Stomach (tissue), 9 donors: ENCODE data around the gene CCDC184. TPM values are rescaled to one million over a fixed set of nuclear protein-coding genes. Genes with fewer than 3 reads are reported as not detected.

Experiments
- DNase-seq, 2 donors: peaks; one replicate each; pipeline versions ENCODE4 v3.0.0 to v3.0.0-alpha.2; 2013 to 2019
- H3K27ac ChIP-seq, 5 donors: fragments of 200-600 bp in 4 of 5; sonication (generic) in 4 of 5; one replicate each; pipeline ENCODE4 v1.5.1; 2013 to 2019; ENCODE audit warnings: mild to moderate bottlenecking in 1 of 5, moderate library complexity in 1 of 5
- H3K27me3 ChIP-seq, 3 donors: fragments of 200-600 bp; sonication (generic); one replicate each; pipeline ENCODE4 v1.5.1; 2017 to 2019; ENCODE audit warnings: mixed run types in 1 of 3
- H3K36me3 ChIP-seq, 4 donors: fragments of 200-600 bp; sonication (generic); 1 replicate in 3 of 4; 2 replicates in 1 of 4; pipeline ENCODE4 v1.5.1; 2016 to 2019
- H3K4me1 ChIP-seq, 4 donors: fragments of 200-600 bp; sonication (generic); one replicate each; pipeline ENCODE4 v1.5.1; 2016 to 2019
- H3K4me3 ChIP-seq, 4 donors: fragments of 200-600 bp; sonication (generic) in 3 of 4; one replicate each; pipeline ENCODE4 v1.5.1; 2016 to 2019; ENCODE audit warnings: mild to moderate bottlenecking in 1 of 4
- H3K9me3 ChIP-seq, 4 donors: fragments of 200-600 bp; sonication (generic); one replicate each; pipeline ENCODE4 v1.5.1; 2016 to 2019
- CTCF ChIP-seq, 7 experiments: fragments of 450-650 bp in 4 of 7; fragments of 200-600 bp in 3 of 7; sonication (generic) in 3 of 7; IDR thresholded peaks; one replicate each; pipeline ENCODE4 v1.5.1; 2016 to 2019; ENCODE audit warnings: antibody characterized with exemption in 7 of 7, control low read depth in 2 of 7, mild to moderate bottlenecking in 1 of 7
- EP300 ChIP-seq: sonication (generic); formaldehyde crosslinking; IDR thresholded peaks from one replicate; pipeline ENCODE4 v1.6.1; 2017; ENCODE audit warnings: antibody characterized with exemption
- POLR2A ChIP-seq, 4 donors: fragments of 450-650 bp; IDR thresholded peaks; one replicate each; pipeline ENCODE4 v1.6.1; 2016; ENCODE audit warnings: antibody characterized with exemption in 4 of 4, control low read depth in 2 of 4, mild to moderate bottlenecking in 1 of 4, moderate library complexity in 1 of 4
- POLR2AphosphoS5 ChIP-seq, 3 donors: sonication (generic); formaldehyde crosslinking; IDR thresholded peaks; one replicate each; pipeline ENCODE4 v1.6.1; 2016; ENCODE audit warnings: antibody characterized with exemption in 3 of 3
- WGBS, 5 donors: extraction: QIAGEN DNeasy Blood & Tissue Kit in 3 of 5; methylation state at CpG; one replicate each; pipeline versions ENCODE4 v1.1.5 to v1.1.7; 2013 to 2018; 5-methylcytosine and 5-hydroxymethylcytosine counted together
- intact Hi-C: fragments of 100-400 bp; cut with DNase I; formaldehyde crosslinking; loops from one replicate; pipeline ENCODE4 v1.15.1; 2023; ENCODE audit warnings: low total_unique reads
- polyA plus RNA-seq, 3 donors: library from polyadenylated mRNA; stranded (reverse); fragments of 200-250 nt; gene quantifications; one replicate each; pipeline ENCODE4 v1.2.3, GENCODE V29; 2013
- total RNA-seq, 5 donors: library from RNA; depleted of rRNA; stranded (reverse); fragments of >200 nt; gene quantifications; one replicate each; pipeline versions ENCODE4 v1.1.0 to v1.2.3, GENCODE V29; 2014 to 2016
- donor health status: healthy with polysubstance abuse.
- donor health status: Bipolar disorder and iron deficiency.
- donor health status: healthy.

CCDC184 gene
- total and polyA plus RNA-seq, 8 donors, result 0.29 to 4.7 (median 0.99) TPM; not detected in 2

- Histone ChIP-seq H3K27ac (no peak overlapping the region), H3K36me3 (no peaks in the 10 kb centered on the region), H3K9me3 (no peaks in the 10 kb centered on the region), H3K4me3 (no peak overlapping the region), H3K27me3 (peaks cover 0 to 24% (median 0%) of the 10 kb centered on the region in 3 donors), H3K4me1 (peaks cover 0 to under 1% (median 0%) of the 10 kb centered on the region in 4 donors)
- no peak for DNase-seq
- intact Hi-C loops, result loop anchor here (10.0 kb wide), 2 partner anchors 58 to 218 kb away; partner anchors contain the start of gene SENP1
- 48 to 74% (median 60%) methylated on average over 5 of the region's 5 CpGs for WGBS, 5 donors
- TF ChIP-seq POLR2A (IDR thresholded peaks at IDR 0.05), result no peak
- no peak for TF ChIP-seq POLR2AphosphoS5 (IDR thresholded peaks at IDR 0.05)
- TF ChIP-seq EP300, result no peak
- TF ChIP-seq CTCF (IDR thresholded peaks at IDR 0.05), result no peak
Measured at GRCh38 chr12:48163150-48163747, 20.2 kb upstream of the CCDC184 start.

- Histone ChIP-seq H3K4me3 (no peak overlapping the region), H3K27me3 (peaks cover 0 to 24% (median 0%) of the 10 kb centered on the region in 3 donors), H3K4me1 (no peaks in the 10 kb centered on the region), H3K9me3 (no peaks in the 10 kb centered on the region), H3K27ac (no peak overlapping the region), H3K36me3 (no peaks in the 10 kb centered on the region)
- 72 to 91% (median 83%) methylated on average over 2 of the region's 2 CpGs for WGBS, 5 donors
- intact Hi-C loops, result loop anchor here (10.0 kb wide), 2 partner anchors 60 to 220 kb away; partner anchors contain the start of gene SENP1
- no peak for DNase-seq
- TF ChIP-seq CTCF (IDR thresholded peaks at IDR 0.05), result no peak
- TF ChIP-seq POLR2A (IDR thresholded peaks at IDR 0.05), result no peak
- TF ChIP-seq EP300, result no peak
- no peak for TF ChIP-seq POLR2AphosphoS5 (IDR thresholded peaks at IDR 0.05)
Measured at GRCh38 chr12:48164451-48164850, 19.0 kb upstream of the CCDC184 start.

- TF ChIP-seq CTCF (IDR thresholded peaks at IDR 0.05) (peak in 5 of 7 experiments; percentile 61 to 88 (median 83)), EP300 (no peak)
- WGBS, 5 donors, result 8 to 23% (median 13%) methylated on average over 2 of the region's 2 CpGs
- Histone ChIP-seq H3K4me3 (no peak overlapping the region), H3K27me3 (peaks cover 0 to 24% (median 0%) of the 10 kb centered on the region in 3 donors), H3K4me1 (no peaks in the 10 kb centered on the region), H3K36me3 (no peaks in the 10 kb centered on the region), H3K27ac (no peak overlapping the region), H3K9me3 (no peaks in the 10 kb centered on the region)
- DNase-seq, result peak in 1 of 2 donors; percentile 89
- intact Hi-C loops, result loop anchor here (10.0 kb wide), 2 partner anchors 61 to 221 kb away; partner anchors contain the start of gene SENP1
Measured at GRCh38 chr12:48165089-48165981, 18.1 kb upstream of the CCDC184 start.

GRCh38 chr12:48169011-48169410 is 14.4 kb upstream of the CCDC184 start:
- H3K36me3 ChIP-seq, result no peaks in the 10 kb centered on the region
- intact Hi-C loops, result loop anchor here (10.0 kb wide), 2 partner anchors 64 to 224 kb away; partner anchors contain the start of gene SENP1
- no peak overlapping the region for H3K27ac ChIP-seq
- no peaks in the 10 kb centered on the region for H3K9me3 ChIP-seq
- no peak for DNase-seq
- H3K27me3 ChIP-seq, result peaks cover 0 to 16% (median 0%) of the 10 kb centered on the region in 3 donors
- H3K4me1 ChIP-seq, result no peaks in the 10 kb centered on the region
- 80 to 86% (median 85%) methylated on average over 19 of the region's 19 CpGs for WGBS, 5 donors
- no peak overlapping the region for H3K4me3 ChIP-seq
- no peak for TF ChIP-seq CTCF (IDR thresholded peaks at IDR 0.05)
- TF ChIP-seq POLR2A (IDR thresholded peaks at IDR 0.05), result no peak
- TF ChIP-seq EP300, result no peak
- TF ChIP-seq POLR2AphosphoS5 (IDR thresholded peaks at IDR 0.05), result no peak
